ENCODE data around the gene C1QTNF12.

- TF ChIP-seq CTCF (IDR thresholded peaks at IDR 0.05) (no peak), POLR2A (IDR thresholded peaks at IDR 0.05) (no peak), EP300 (IDR thresholded peaks at IDR 0.05) (no peak), POLR2AphosphoS5 (IDR thresholded peaks at IDR 0.05) (no peak)
Observed at GRCh38 chr1:1234180-1234808, 12.2 kb downstream of the C1QTNF12 start.

All from suprapubic skin (tissue), 4 donors.